Putamen (tissue), 1 donor: ENCODE results near the gene CYGB.
"Not testable (repeated sequence)": the region's sequence is repeated elsewhere in the genome, so short reads cannot be mapped to it uniquely, and the experiment has no call there.

ENCODE experiments used
- DNase-seq: peaks from one replicate; pipeline ENCODE4 v3.0.0-alpha.2; 2016; ENCODE audit warnings: low spot score

The CYGB gene

GRCh38 chr17:76538281-76538931, 897 bp upstream of the CYGB start:
- no peak for DNase-seq

- DNase-seq, result no peak
Measured at GRCh38 chr17:76537288-76537577, 276 bp downstream of the CYGB start.

- no peak for DNase-seq
Measured at GRCh38 chr17:76536511-76537287, 810 bp downstream of the CYGB start.

- DNase-seq, result no peak
Measured at GRCh38 chr17:76535788-76536510, 1.6 kb downstream of the CYGB start.

- DNase-seq, result no peak
Measured at GRCh38 chr17:76534831-76535732, 2.4 kb downstream of the CYGB start.

GRCh38 chr17:76533640-76534359, 3.7 kb downstream of the CYGB start:
- DNase-seq, result not testable (repeated sequence)

- DNase-seq, result no peak
Measured at GRCh38 chr17:76532072-76532651, 5.3 kb downstream of the CYGB start.

GRCh38 chr17:76531486-76532038, 5.9 kb downstream of the CYGB start:
- DNase-seq, result no peak

GRCh38 chr17:76530811-76531485, 6.6 kb downstream of the CYGB start:
- DNase-seq, result no peak

GRCh38 chr17:76530095-76530723, 7.3 kb downstream of the CYGB start:
- no peak for DNase-seq

- DNase-seq, result no peak
Measured at GRCh38 chr17:76529224-76530094, 8.1 kb downstream of the CYGB start.

GRCh38 chr17:76528528-76529223, 8.8 kb downstream of the CYGB start:
- no peak for DNase-seq

- no peak for DNase-seq
Measured at GRCh38 chr17:76528156-76528527, 9.4 kb downstream of the CYGB start.

- DNase-seq, result no peak
Measured at GRCh38 chr17:76527430-76528111, 9.9 kb downstream of the CYGB start.

GRCh38 chr17:76527016-76527415, 10.5 kb downstream of the CYGB start:
- DNase-seq, result not testable (repeated sequence)

- DNase-seq, result not testable (repeated sequence)
Measured at GRCh38 chr17:76525513-76525833, 12.0 kb downstream of the CYGB start.
